ENCODE measurements around the gene ANKRD11. TPM values are rescaled to one million over a fixed set of nuclear protein-coding genes. Genes with fewer than 3 reads are reported as not detected.

ANKRD11 gene
- polyA plus RNA-seq, 4 donors: 82.9 to 111 (median 91.2) TPM

DNA sequence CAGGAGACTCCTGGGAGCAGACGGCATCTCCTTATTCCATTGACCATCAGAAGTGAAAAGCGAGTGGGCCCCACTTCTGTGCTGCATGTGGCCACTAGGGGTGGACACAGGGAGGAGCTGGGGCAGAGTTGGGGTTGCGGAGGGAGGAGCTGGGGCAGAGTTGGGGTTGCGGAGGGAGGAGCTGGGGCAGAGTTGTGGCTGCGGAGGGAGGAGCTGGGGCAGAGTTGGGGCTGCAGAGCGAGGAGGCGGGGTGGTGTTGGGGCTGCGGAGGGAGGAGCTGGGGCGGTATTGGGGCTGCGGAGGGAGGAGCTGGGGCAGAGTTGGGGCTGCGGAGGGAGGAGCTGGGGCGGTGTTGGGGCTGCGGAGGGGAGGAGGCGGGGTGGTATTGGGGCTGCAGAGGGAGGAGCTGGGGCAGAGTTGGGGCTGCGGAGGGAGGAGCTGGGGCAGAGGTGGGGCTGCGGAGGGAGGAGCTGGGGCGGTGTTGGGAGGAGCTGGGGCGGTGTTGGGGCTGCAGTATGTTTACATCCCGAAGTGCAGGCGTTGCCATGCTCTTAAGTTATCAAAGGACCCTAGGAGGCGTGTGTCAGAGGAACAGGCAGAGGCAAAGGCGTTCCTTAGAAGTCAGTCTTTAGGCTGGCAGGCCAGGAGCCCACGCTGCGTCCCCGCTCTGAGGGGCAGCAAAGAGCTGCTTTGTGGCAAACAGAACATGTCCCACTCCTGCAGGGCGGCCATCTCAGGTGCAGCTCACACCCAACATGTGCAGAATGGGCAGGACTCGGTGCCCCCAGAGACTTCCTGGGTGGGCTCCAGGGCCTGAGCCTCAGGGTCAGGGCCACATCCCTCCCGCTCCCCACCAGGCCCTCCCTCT, 196.9 kb downstream of the ANKRD11 start:
- no peak for DNase-seq (ENCODE audit: low read depth in 4 of 4, low spot score in 3 of 4)

DNA sequence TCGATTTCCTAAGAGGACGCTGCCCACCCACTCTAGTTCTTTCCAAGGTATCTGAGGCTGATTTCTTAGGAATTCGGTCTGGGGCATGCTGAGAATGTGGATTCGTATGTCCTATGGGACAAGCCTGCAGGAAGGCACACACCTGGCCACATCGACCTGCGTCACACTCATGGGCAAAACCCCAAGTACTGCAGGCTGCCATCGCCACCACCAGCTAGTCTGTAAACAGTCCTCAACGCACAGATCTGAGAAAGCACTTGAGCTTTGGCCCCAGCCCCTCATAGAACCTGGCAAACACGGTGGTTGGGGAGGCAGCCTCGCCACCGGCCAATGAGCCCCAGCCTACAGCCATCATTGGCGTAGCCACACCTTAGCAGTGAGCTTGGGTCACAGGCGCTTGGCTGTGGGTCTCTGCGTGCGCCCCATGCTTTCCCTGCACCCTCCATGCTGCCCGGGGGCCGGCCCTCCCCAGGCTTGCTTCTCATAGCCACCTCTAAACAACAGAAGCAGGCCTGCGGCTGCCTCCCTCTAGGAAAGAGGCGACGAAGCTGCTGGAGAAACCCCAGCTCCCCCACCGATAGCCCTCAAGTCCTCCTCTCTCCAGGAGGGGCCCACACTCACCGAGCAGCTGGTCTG, 197.8 kb downstream of the ANKRD11 start:
- DNase-seq (ENCODE audit: low read depth in 4 of 4, low spot score in 3 of 4): no peak

DNA sequence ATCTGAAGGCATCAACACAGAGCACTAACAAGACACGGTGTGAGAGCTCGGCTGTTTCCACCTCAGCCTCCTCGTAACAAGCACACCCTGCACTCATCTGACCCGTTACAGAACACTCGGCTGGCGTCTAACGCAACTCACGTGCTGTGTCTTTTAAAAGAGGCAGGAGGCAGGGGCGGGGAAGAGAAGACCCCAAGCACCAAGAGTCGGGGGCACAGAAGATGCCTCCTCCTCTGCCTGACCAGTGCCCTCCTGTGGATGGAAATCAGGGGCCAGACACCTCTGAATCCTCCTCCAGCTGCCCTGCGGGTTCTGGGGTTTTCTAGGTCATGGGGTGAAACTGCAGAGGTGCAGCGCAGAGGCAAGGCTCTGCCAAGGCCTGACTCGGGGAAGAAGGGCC, 198.6 kb downstream of the ANKRD11 start:
- DNase-seq (ENCODE audit: low read depth in 4 of 4, low spot score in 3 of 4): no peak

DNA sequence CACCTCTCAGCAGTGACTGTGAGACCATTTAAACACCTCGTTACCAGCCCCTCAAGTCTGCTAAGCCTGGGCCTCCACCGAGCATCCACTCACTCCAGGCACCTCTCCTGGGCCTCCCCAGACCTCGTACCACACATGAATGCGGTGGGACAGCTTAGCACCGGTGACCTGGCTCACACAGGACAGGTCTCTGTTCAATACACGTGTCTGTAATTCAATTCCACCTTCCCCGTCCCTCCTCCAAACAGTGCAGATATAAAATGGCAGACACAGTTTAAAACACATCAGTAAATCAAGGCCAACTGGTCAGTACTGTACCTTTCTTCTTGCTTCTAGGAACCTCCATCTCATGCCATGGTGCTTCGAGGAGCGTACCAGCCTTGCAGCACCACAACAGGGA, 199.0 kb downstream of the ANKRD11 start:
- no peak for DNase-seq (ENCODE audit: low read depth in 4 of 4, low spot score in 3 of 4)

DNA sequence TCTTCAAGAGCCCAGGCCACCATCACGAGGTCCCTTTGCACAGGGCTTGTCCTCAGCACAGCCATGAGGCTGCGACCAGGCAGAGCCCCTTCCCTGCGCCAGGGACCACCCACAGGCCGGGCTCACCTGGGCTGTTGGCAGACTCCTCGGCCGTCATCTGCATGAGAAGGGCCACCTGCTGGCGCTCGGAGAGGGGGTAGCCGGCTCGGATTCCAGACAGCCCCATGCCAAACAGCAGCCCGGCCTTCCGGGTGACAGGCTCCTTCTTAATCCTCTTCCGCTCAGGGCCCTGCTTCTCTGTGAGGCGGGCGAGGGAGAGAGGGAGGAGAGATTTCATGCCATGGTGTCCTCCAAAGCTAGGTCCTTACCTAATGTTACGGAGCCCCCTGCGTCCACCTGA, 199.5 kb downstream of the ANKRD11 start:
- DNase-seq (ENCODE audit: low read depth in 4 of 4, low spot score in 3 of 4): peak in 1 of 4 donors; percentile 6

DNA sequence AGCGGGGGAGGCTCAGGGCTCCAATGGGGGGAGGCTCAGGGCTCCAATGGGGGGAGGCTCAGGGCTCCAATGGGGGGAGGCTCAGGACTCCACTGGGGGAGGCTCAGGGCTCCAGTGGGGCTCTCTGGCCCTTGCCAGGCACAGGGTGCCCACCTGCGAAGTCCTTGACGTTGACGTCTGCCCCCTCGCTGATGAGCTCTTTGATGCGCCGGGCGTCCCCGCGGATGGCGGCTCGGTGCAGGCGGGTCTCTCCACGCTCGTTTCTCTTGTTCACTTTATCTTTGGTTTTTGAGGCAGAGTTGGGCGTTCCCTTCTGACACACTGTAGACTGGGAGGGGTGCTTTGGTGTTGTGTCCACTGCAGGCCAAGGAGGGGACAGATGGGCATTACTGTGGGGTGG, 199.9 kb downstream of the ANKRD11 start:
- no peak for DNase-seq (ENCODE audit: low read depth in 4 of 4, low spot score in 3 of 4)

DNA sequence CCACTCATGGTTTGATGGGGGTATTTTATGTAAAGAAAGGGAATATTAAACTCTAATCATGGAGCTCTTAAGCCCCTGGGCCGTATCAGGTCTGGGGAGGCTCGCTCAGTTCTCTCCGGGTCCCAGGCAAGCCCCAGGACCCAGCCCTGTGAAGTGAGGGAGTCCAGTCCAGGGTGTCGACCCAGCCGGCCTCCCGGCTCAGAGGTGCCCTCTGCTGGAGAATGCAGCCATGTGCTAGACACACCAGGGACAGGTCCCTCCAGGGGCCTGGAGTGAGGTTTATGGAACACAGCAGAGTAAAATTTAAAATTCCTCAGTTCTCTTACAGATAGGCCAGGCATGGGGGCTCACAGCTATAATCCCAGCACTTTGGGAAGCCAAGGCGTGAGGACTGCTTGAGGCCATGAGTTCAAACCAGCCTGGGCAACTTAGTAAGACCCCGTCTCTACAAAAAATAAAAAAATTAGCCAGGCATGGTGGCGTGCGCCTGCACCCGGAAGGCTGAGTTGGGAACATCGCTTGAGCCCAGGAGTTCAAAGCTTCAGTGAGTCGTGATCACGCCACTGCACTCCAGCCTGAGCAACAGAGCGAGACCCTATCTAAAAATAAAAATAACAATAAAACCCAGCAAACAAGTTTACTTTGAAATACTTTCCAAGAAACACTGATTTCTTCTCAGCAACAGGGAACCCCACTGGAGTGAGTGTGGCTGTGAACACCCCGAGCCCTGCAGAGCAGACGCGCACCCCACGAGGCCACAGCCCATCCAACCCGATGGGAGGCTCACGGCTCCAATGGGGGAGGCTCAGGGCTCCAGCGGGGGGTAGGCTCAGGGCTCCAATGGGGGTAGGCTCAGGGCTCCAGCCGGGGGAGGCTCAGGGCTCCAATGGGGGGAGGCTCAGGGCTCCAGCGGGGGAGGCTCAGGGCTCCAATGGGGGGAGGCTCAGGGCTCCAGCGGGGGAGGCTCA, 200.6 kb downstream of the ANKRD11 start:
- peak in 3 of 4 donors; percentile 16 to 33 (median 16) for DNase-seq (ENCODE audit: low read depth in 4 of 4, low spot score in 3 of 4)

DNA sequence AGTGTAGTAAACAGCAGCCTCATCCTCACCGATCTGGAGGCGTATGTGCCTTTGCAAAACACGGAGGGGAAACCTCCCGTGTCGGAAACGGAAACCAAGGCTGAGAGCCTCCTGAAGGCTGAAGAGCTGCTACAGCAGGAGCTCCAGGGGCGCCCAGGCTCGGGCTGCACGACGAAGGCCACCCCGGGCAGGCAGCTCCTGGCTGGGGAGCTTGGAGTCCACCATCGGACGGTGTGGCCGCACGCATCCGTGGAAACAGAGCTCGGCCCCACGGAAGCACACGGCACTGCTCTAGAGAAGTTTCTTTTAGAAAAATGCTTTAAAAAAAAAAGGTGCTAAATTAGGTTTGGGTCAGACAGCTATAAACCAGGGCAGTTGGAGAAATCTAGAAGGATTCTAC, 201.4 kb downstream of the ANKRD11 start:
- no peak for DNase-seq (ENCODE audit: low read depth in 4 of 4, low spot score in 3 of 4)

DNA sequence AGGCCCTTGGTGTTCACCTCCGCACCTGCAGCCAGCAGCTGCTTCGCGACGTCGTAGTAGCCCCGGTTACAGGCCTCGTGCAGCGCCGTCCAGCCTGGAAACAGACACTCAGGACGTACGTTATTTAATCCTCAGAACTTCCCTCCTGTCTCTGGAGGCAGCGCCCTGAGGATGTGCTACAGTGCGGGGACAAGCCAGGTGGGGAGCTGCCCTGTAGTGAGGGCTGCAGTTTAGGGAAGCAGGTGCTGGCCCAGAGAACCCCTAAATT, 201.8 kb downstream of the ANKRD11 start:
- no peak for DNase-seq (ENCODE audit: low read depth in 4 of 4, low spot score in 3 of 4)

DNA sequence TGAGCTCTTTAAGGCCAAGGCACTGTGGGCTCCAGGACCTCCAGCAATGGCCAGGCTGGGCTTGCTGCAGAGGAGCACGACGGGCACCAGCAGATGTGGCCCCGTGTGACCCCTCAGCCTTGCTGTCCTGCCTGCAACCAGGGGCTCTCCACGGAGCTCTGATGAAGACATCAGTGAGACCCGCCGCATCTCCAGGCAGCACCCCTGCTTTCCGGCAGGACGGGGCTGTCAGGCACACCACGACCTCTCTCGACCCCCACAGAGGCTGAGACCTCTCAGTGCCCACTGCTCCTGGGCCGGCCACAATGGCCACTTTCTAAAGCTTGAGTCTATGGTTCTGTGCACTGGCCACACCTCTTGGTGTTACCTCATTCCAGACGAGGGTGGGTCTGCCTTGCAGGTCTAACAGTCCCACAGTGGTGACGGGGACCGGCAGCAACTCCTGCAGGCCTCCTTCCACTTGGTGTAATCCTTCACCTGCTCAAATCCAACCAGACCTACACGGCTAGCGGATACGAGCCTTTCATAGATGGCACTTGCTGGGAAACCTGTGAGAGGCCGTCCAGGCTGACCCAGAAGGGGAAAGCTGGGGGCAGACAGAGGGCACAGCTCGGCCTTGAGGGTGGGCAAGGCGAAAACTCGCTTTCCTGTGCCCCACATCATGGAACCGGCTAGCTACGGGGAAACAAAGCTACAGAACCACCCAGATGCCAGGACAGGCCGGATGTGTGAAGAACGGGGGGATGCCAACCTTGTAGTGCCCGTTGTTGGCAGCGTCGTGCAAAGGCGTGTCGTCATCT, 202.4 kb downstream of the ANKRD11 start:
- DNase-seq (ENCODE audit: low read depth in 4 of 4, low spot score in 3 of 4): no peak

DNA sequence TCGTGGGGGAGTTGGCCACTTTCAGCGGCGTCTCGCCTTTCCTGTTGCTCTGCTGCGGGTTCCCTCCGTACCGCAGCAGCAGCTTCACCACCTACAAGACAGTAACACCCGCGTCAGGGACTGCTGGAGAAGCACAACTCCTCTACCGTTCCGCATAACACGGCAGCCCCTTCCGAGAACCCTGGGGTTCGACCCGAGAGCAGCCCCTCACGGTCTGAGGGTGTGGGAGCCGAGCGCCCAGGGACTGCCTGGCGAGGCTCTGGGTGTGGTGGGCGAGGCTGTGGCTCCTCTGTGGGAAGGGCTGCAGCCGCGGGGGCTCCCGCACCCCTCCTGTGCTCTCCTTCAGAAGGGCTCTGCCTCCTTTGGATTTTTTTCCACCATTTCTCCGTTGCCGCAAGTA, 204.3 kb downstream of the ANKRD11 start:
- DNase-seq (ENCODE audit: low read depth in 4 of 4, low spot score in 3 of 4): no peak

DNA sequence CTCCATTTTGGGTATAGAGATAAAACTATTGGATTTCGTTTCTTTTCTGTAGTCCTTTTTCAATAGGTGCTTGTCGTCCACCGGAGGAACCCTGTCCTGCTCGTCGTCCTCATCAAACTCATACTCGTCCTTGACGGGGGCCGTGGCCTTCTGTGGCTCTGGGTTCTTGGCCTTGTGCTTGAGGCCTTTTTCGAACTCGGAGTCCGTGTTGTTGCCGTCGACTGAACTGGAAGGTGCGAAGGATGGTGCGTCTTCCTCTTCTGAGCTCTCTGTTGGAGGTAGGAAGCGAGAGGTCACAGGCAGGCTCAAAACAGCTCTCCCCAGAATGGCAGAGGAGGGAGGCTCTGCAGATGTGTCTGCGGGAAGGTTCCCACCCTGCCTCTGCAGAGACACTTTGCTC, 205.0 kb downstream of the ANKRD11 start:
- DNase-seq (ENCODE audit: low read depth in 4 of 4, low spot score in 3 of 4): no peak

DNA sequence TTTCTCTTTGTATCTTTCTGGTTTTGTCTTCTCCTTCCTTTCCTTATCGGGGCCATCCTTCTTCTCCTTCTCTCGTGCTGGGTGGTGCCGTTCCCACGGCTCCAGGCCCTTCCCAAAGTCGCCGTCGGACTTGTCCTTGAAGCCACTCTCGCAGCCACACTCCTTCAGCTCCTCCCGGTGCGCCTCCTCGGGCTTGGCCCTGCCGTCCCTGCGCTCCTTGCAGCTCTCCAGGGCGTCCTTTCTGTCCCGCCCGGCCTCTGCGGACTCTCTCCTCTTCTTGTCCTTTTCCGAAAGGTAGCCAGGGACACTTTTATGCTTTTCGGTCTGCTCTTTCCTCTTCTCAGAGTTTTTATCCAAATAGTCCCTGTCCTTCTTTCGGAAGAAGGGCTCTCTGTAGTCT, 206.9 kb downstream of the ANKRD11 start:
- no peak for DNase-seq (ENCODE audit: low read depth in 4 of 4, low spot score in 3 of 4)

DNA sequence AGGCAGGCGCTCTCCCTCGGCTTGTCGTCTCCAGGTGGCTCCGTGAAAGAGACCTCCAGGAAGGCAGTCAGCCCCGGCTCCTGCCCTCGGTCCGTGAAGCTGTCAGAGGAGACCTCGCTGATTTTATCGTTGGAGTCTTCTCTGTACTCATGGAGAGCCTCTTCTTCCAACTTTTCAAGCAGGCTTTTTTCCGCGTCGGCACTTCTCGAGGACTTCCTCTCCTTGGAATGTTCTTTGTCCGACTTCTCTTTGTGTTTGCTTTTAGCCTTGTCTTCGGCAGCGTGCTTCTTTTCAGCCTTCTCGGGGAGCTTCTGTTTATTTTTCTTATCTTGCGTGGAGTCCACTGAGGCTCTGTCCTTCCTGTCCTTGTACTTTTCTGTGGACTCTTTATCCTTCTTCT, 207.8 kb downstream of the ANKRD11 start:
- DNase-seq (ENCODE audit: low read depth in 4 of 4, low spot score in 3 of 4): no peak

DNA sequence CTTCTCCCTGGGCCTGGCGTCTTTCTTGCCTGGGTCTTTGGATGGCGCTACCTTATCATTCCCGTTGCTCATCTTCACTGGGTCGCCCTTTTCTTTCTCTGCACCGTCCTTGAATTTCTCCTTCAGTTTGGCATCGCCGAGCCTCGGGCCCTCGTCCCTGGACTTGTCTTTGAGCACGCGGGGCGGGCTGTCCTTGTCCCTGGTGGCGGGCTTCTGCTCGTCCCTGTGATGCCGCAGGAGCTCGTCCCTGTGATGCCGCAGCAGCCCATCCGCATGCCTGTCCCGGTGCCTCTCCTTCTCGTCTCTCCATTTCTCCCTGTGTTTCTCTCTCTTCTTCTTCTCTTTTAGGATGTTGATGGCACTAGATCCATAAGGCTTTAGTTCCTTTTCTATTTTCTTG, 208.5 kb downstream of the ANKRD11 start:
- no peak for DNase-seq (ENCODE audit: low read depth in 4 of 4, low spot score in 3 of 4)

DNA sequence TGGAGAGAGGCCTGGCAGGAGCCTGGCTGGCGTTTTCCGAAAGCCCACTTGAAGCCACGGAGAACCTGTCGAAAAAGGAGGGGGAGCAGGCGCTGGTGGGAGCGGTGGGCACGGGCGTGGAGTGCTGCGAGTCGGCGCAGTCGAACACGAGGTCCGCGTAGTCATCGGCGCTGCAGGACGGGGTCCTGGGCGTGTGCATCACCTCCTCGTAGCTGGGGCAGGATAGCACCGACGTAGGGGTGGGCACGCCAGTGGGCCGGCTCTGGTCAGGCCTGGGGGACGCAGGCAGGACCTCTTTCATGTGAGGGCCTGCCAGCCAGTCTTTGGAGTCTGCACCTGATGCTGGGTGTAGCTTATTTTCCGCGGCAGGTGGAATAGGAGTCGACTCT, 209.2 kb downstream of the ANKRD11 start:
- no peak for DNase-seq (ENCODE audit: low read depth in 4 of 4, low spot score in 3 of 4)

DNA sequence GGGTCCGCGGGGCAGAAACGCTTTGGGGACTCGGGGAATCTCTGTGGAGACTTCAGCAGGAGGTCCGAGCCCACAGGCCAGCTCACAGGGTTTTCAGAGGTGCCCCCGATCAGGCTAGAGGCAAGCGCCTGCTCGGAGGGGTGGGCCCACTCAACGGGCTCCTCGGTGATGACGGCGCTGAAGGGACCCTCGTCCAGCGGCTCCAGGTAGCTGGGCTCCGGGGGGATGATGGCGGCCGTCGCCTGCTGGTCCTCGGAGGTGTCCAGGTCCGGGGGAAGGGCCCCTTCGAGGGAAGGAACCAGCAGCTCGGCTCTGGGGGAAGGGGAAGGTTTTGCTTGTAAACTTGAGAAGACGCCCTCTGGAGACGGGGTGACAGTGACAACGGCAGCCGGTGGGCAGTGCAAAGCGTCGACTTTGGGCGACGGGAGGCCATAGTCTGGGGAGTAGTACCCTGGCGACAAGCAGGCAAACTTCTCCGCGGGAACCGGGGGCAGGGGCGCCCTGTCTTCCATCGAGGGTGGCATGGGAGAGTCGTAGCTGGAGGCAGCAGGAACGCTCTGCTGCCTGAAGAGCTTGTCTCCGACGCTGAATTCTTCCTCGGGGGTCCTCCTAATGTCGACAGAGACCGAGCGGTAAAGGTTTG, 209.7 kb downstream of the ANKRD11 start:
- no peak for DNase-seq (ENCODE audit: low read depth in 4 of 4, low spot score in 3 of 4)

DNA sequence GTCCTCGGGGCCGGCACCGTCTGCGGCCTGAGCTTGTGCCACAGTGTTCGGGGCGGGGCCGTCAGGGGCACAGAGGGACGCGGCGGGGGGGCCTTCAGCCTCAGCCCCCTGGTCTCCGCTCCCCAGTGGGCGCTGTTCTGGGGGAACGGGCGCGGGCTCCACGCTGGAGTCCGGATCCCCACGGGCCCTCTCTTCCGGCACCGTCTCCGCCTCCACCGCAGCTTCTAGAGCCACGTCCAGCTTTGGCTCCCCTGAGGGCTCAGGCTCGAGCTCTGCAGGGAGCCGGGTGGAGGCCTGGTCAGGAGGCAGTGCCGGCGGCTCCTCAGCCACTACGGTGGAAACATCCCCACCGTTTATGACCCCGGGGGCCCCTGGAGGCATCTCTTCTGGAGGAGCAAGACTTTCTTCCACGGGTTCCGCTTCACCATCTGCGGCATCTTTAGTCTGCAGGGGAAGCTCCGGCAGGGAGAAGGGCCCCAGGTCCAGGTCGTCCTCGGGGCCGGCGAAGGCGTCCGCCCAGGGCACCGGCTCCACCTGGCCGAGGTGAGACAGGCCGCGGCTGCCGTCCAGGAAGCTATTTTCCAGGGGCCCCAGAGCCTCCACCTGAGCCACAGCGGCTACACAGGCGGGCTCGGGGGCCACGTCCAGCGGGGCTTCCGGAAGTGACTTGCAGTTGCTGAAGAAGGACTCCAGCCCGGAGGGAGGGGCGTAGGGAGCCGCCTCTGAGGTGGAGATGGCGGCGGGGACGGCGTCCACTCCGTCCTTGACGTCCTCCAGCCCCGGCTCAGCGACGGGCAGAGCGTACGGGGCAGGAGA, 210.5 kb downstream of the ANKRD11 start:
- DNase-seq (ENCODE audit: low read depth in 4 of 4, low spot score in 3 of 4): no peak

All from left renal pelvis (tissue), 4 donors.